Keratinocyte (primary cell): ENCODE measurements around the gene SETBP1. TPM values are rescaled to one million over a fixed set of nuclear protein-coding genes. Genes with fewer than 3 reads are reported as not detected.

Experiments used
- DNase-seq: peaks from one replicate; pipeline ENCODE4 v3.0.0-alpha.2; 2011; ENCODE audit warnings: low read depth, missing footprints, low spot score
- FAIRE-seq: peaks from 2 replicates; lab custom pipeline; 2011; peaks lifted over from hg19 to GRCh38; lab: Jason Lieb, UNC
- H2AFZ ChIP-seq: 2 replicates; pipeline ENCODE4 v1.6.0; 2012; ENCODE audit warnings: low read length, control low read depth, inconsistent platforms; ENCODE audit not compliant: control insufficient read depth
- H3K27ac ChIP-seq: 2 replicates; pipeline ENCODE4 v1.5.1; 2011; ENCODE audit warnings: low read length; ENCODE audit not compliant: control insufficient read depth, insufficient read depth
- H3K27me3 ChIP-seq: 3 replicates; pipeline ENCODE4 v1.6.0; 2011; ENCODE audit warnings: low read length; ENCODE audit not compliant: control insufficient read depth, insufficient read depth; ENCODE audit errors: extremely low read depth
- H3K36me3 ChIP-seq, 2 experiments: 2 replicates in 1 of 2; 3 replicates in 1 of 2; pipeline ENCODE4 v1.5.1; 2011; ENCODE audit warnings: low read length in 2 of 2, mild to moderate bottlenecking in 1 of 2; ENCODE audit not compliant: control insufficient read depth in 2 of 2, insufficient read depth in 2 of 2; ENCODE audit errors: extremely low read depth in 1 of 2
- H3K4me1 ChIP-seq: 3 replicates; pipeline ENCODE4 v1.5.1; 2011; ENCODE audit warnings: low read length; ENCODE audit not compliant: control insufficient read depth, insufficient read depth; ENCODE audit errors: extremely low read depth
- H3K4me2 ChIP-seq: 3 replicates; pipeline ENCODE4 v1.6.0; 2011; ENCODE audit warnings: low read depth, low read length; ENCODE audit not compliant: control insufficient read depth, insufficient read depth; ENCODE audit errors: extremely low read depth
- H3K4me3 ChIP-seq, 3 experiments: fragments of 200-600 bp in 1 of 3; sonication (generic) in 1 of 3; 2 replicates in 2 of 3; 3 replicates in 1 of 3; pipeline ENCODE4 v1.5.1; 2011 to 2016; ENCODE audit warnings: low read length in 3 of 3, mild to moderate bottlenecking in 3 of 3, control low read depth in 2 of 3, inconsistent platforms in 1 of 3, low read depth in 1 of 3, mixed read lengths in 1 of 3, mixed run types in 1 of 3, moderate library complexity in 1 of 3; ENCODE audit not compliant: control insufficient read depth in 2 of 3, insufficient read depth in 2 of 3; ENCODE audit errors: extremely low read depth in 1 of 3
- H3K79me2 ChIP-seq: 2 replicates; pipeline ENCODE4 v1.6.0; 2012; ENCODE audit warnings: low read length; ENCODE audit not compliant: control insufficient read depth, insufficient read depth
- H3K9ac ChIP-seq: 3 replicates; pipeline ENCODE4 v1.6.0; 2011; ENCODE audit warnings: low read length; ENCODE audit not compliant: control insufficient read depth, insufficient read depth; ENCODE audit errors: extremely low read depth
- H3K9me1 ChIP-seq: 3 replicates; pipeline ENCODE4 v1.6.0; 2011; ENCODE audit warnings: low read length; ENCODE audit not compliant: control insufficient read depth, insufficient read depth; ENCODE audit errors: extremely low read depth
- H3K9me3 ChIP-seq: 2 replicates; pipeline ENCODE4 v1.5.1; 2012; ENCODE audit warnings: low read depth, low read length; ENCODE audit not compliant: control insufficient read depth
- H4K20me1 ChIP-seq: 3 replicates; pipeline ENCODE4 v1.6.0; 2011; ENCODE audit warnings: low read length; ENCODE audit not compliant: control insufficient read depth, insufficient read depth; ENCODE audit errors: extremely low read depth
- CTCF ChIP-seq, 3 experiments: IDR thresholded peaks in 1 of 3; conservative IDR thresholded peaks in 1 of 3; optimal IDR thresholded peaks in 1 of 3; 2 replicates in 2 of 3; 3 replicates in 1 of 3; pipeline versions ENCODE3 to v1.5.1; 2011; ENCODE audit warnings: low read length in 3 of 3, mild to moderate bottlenecking in 3 of 3, moderate library complexity in 2 of 3, control low read depth in 1 of 3, inconsistent platforms in 1 of 3; ENCODE audit not compliant: insufficient read depth in 2 of 3; ENCODE audit errors: extremely low read depth in 1 of 3
- EZH2 ChIP-seq: IDR thresholded peaks from one replicate; pipeline ENCODE4 v1.6.1; 2012; ENCODE audit warnings: inconsistent platforms, mild to moderate bottlenecking, low read length, moderate library complexity
- dilution Hi-C: fragments of 300-500 bp; cut with MboI; formaldehyde crosslinking; loops from one replicate; pipeline ENCODE4 v1.7.0; 2020; ENCODE audit warnings: low sequenced_read_pairs; ENCODE audit not compliant: extremely low pct_ligation_motif_present
- polyA plus RNA-seq, 5 experiments: library from polyadenylated mRNA; depleted of rRNA in 3 of 5; stranded (reverse) in 3 of 5; stranded (forward) in 1 of 5; unstranded in 1 of 5; fragments of >200 nt; gene quantifications; 1 replicate in 1 of 5; 2 replicates in 3 of 5; 3 replicates in 1 of 5; pipeline versions ENCODE4 v1.2.1 to v1.2.3, GENCODE V29; 2011 to 2012; ENCODE audit warnings: missing spikeins in 2 of 5, low read depth in 1 of 5, low replicate concordance in 1 of 5

SETBP1 gene
- polyA plus RNA-seq, 1 donor (not counting 4 experiments of a cell fraction or from before 2014, with no cell fraction given) = 3.3 TPM

DNA sequence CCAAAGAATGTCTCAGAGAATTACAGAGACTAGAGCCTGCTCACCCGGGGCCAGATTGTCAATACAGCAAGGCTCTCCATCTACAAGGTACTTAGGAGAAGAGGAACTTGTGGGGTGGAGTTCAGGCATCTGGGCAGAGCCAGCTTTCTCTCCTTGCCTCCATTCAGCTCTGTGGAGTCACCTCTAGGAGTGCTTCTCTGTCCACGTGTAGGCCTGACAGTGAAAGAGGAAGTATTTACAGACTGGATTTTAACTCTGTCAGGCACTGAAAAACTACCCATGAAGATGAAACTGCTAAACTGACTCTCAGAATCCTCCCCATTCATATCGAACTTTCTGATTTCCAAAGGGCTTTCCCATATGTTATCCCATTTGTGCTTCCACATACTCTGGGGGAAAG, 315.6 kb downstream of the SETBP1 start:
- dilution Hi-C loops = no loop called here
- Histone ChIP-seq H2AFZ (no peak overlapping the region), H3K27me3 (no peaks in the 10 kb centered on the region), H3K36me3 (no peaks in the 10 kb centered on the region), H3K9ac (no peak overlapping the region), H3K9me3 (no peaks in the 10 kb centered on the region), H4K20me1 (no peaks in the 10 kb centered on the region), H3K4me3 (no peak overlapping the region), H3K79me2 (no peaks in the 10 kb centered on the region), H3K27ac (no peak overlapping the region), H3K4me2 (no peak overlapping the region), H3K4me1 (peaks cover 2% of the 10 kb centered on the region), H3K9me1 (no peaks in the 10 kb centered on the region)
- no peak for FAIRE-seq
- DNase-seq = no peak
- no peak for TF ChIP-seq EZH2
- no peak for TF ChIP-seq CTCF (optimal IDR thresholded peaks at IDR 0.05 in 1 of 3, IDR thresholded peaks at IDR 0.05 in 1 of 3, conservative IDR thresholded peaks at IDR 0.05 in 1 of 3; ENCODE audit: extremely low read depth in 1 of 3, insufficient read depth in 2 of 3, low read length in 3 of 3)

DNA sequence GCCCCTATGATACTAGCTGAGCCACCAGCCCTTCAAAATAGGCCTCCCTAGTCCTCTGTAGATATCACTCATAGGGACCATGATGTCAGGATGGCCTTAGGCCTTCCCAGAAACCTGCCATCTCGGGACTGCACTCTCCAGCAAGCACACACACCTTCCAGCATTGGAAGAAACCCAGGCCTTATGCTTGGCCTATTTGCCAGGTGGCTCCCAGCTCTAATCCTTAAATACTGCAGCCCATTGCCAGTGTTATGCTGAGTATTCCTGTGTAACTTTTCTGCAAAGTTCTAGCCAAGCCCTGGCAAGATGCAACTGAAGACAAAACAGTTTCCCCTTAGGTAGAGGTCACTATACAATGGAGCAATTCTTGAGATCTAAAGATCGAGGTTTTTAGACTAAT, 316.5 kb downstream of the SETBP1 start:
- Histone ChIP-seq H2AFZ (no peak overlapping the region), H3K9me3 (no peaks in the 10 kb centered on the region), H3K4me3 (no peak overlapping the region), H3K4me1 (no peaks in the 10 kb centered on the region), H4K20me1 (no peaks in the 10 kb centered on the region), H3K79me2 (no peaks in the 10 kb centered on the region), H3K4me2 (no peak overlapping the region), H3K27ac (no peak overlapping the region), H3K36me3 (no peaks in the 10 kb centered on the region), H3K27me3 (no peaks in the 10 kb centered on the region), H3K9ac (no peak overlapping the region), H3K9me1 (no peaks in the 10 kb centered on the region)
- dilution Hi-C loops = no loop called here
- DNase-seq (no peak), FAIRE-seq (no peak)
- TF ChIP-seq CTCF (optimal IDR thresholded peaks at IDR 0.05 in 1 of 3, IDR thresholded peaks at IDR 0.05 in 1 of 3, conservative IDR thresholded peaks at IDR 0.05 in 1 of 3; ENCODE audit: extremely low read depth in 1 of 3, insufficient read depth in 2 of 3, low read length in 3 of 3) (no peak), EZH2 (no peak)
